Stimulated activated naive CD8-positive, alpha-beta T cell treated with anti-CD3 and anti-CD28 coated beads, Interleukin-15, Interleukin-2, amounts not matched to agents 100 U/mL and 50 U/mL, for 24 hours (primary cell): Measurements from ENCODE around the gene PCNX3.

Experiments
- ATAC-seq: fragments of 150-1000 bp; cut with Tn5 transposase; one replicate; pipeline ENCODE4 v1.10.0; 2021
- DNase-seq: peaks from one replicate; pipeline ENCODE4 v3.0.0; 2021

PCNX3 gene

GRCh38 chr11:65615229-65615949, at the start of gene PCNX3:
TSS of gene PCNX3 (plus strand) at chr11:65615776. CDS start at chr11:65616312, 536 bp downstream.
- peak; percentile 99 for DNase-seq
- peak; percentile 90 for ATAC-seq

- DNase-seq (no peak), ATAC-seq (peak; percentile 8)
Measured at GRCh38 chr11:65569164-65569972, 46.2 kb upstream of the PCNX3 start.

GRCh38 chr11:65569973-65570918, 45.3 kb upstream of the PCNX3 start, which contains the start of gene ZNRD2:
TSS of gene ZNRD2 (plus strand) at chr11:65570477. CDS start at chr11:65570492, 15 bp downstream.
- DNase-seq (peak; percentile 99), ATAC-seq (peak; percentile 84)

- ATAC-seq (no peak), DNase-seq (no peak)
Measured at GRCh38 chr11:65571420-65571819, 44.2 kb upstream of the PCNX3 start.

GRCh38 chr11:65571940-65572339, 43.6 kb upstream of the PCNX3 start:
- DNase-seq (no peak), ATAC-seq (no peak)

GRCh38 chr11:65572356-65573051, 43.1 kb upstream of the PCNX3 start, which contains the start of gene FAM89B:
TSS of gene FAM89B (plus strand) at chr11:65572538. CDS start at chr11:65572670, 132 bp downstream.
- DNase-seq (peak; percentile 92), ATAC-seq (no peak)

GRCh38 chr11:65573391-65574079, 42.0 kb upstream of the PCNX3 start:
- ATAC-seq (no peak), DNase-seq (no peak)

GRCh38 chr11:65574109-65574810, 41.3 kb upstream of the PCNX3 start:
- DNase-seq: peak; percentile 95
- ATAC-seq: peak; percentile 34

- DNase-seq (peak; percentile 55), ATAC-seq (no peak)
Measured at GRCh38 chr11:65574811-65575567, 40.6 kb upstream of the PCNX3 start.

- peak; percentile 41 for ATAC-seq
- DNase-seq: peak; percentile 85
Measured at GRCh38 chr11:65575568-65576231, 39.9 kb upstream of the PCNX3 start, which contains the start of gene EHBP1L1. TSS of gene EHBP1L1 (plus strand) at chr11:65576053. CDS start at chr11:65576303, 250 bp downstream.

- no peak for ATAC-seq
- peak; percentile 59 for DNase-seq
Measured at GRCh38 chr11:65576232-65576866, 39.2 kb upstream of the PCNX3 start.

- DNase-seq (peak; percentile 61), ATAC-seq (no peak)
Measured at GRCh38 chr11:65576867-65577755, 38.5 kb upstream of the PCNX3 start.

GRCh38 chr11:65577756-65578109, 37.8 kb upstream of the PCNX3 start:
- ATAC-seq: no peak
- DNase-seq: no peak

- DNase-seq (no peak), ATAC-seq (no peak)
Measured at GRCh38 chr11:65578134-65578533, 37.4 kb upstream of the PCNX3 start.

- DNase-seq: no peak
Measured at GRCh38 chr11:65578667-65579066, 36.9 kb upstream of the PCNX3 start.

GRCh38 chr11:65579291-65579690, 36.3 kb upstream of the PCNX3 start:
- ATAC-seq: no peak
- no peak for DNase-seq

More at GRCh38 chr11:65578667-65579066, 36.9 kb upstream of the PCNX3 start:
- no peak for ATAC-seq
